ENCODE data around the gene ABHD5. TPM values are rescaled to one million over a fixed set of nuclear protein-coding genes. Genes with fewer than 3 reads are reported as not detected.

The ABHD5 gene
- total RNA-seq, 4 donors from 2014 or later: 18.6 to 43.7 (median 33.7) TPM

DNA sequence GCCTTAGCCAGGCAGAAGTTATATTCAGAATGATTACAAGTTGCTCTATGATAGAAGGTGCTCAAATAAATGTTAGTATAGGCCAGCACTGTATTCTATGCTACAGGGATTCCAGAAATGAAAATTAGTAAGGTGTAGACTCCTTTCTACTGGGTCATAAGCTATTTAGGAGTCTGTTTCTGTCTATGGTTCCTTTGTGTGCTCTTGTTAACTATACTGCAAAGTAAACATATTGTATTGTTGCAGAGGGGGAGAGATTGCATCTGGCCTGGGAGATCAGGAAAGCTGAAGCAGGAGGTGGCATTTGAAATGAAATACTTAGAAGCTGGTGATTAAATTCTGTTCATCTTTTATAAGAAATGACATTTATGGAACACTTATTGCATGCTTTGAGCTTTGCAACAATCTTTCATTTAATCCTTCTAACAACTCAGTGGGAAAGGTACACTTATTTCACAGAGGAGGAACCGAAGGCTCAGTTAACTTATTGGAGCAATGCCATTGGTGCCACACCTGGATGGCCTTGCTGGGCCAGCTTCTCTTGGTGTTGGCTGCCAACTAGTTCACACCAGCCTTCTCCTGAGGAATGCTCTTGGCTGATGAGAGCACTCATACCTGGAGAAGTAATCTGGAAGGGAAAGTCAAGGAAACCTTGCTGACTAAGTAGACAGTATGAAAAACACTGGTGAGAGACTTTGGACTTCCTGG, 39.1 kb downstream of the ABHD5 start:
- Histone ChIP-seq H3K27ac (no peak overlapping the region), H3K9me3 (no peaks in the 10 kb centered on the region), H3K4me3 (no peak overlapping the region), H3K36me3 (no peaks in the 10 kb centered on the region), H3K27me3 (no peaks in the 10 kb centered on the region), H3K4me1 (peaks cover 3 to 6% of the 10 kb centered on the region in 2 donors)
- intact Hi-C loops (cut with DNase I; ENCODE audit: low total_unique reads): no loop called here
- ATAC-seq (no peak), DNase-seq (no peak)
- TF ChIP-seq, protein P1, sequence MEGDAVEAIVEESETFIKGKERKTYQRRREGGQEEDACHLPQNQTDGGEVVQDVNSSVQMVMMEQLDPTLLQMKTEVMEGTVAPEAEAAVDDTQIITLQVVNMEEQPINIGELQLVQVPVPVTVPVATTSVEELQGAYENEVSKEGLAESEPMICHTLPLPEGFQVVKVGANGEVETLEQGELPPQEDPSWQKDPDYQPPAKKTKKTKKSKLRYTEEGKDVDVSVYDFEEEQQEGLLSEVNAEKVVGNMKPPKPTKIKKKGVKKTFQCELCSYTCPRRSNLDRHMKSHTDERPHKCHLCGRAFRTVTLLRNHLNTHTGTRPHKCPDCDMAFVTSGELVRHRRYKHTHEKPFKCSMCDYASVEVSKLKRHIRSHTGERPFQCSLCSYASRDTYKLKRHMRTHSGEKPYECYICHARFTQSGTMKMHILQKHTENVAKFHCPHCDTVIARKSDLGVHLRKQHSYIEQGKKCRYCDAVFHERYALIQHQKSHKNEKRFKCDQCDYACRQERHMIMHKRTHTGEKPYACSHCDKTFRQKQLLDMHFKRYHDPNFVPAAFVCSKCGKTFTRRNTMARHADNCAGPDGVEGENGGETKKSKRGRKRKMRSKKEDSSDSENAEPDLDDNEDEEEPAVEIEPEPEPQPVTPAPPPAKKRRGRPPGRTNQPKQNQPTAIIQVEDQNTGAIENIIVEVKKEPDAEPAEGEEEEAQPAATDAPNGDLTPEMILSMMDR (IDR thresholded peaks at IDR 0.05 in 4 of 5, conservative IDR thresholded peaks at IDR 0.05 in 1 of 5): no peak
- TF ChIP-seq POLR2A (IDR thresholded peaks at IDR 0.05): no peak
- in situ Hi-C loops (cut with MboI; ENCODE audit: low sequenced_read_pairs in 4 of 4): no loop called here

DNA sequence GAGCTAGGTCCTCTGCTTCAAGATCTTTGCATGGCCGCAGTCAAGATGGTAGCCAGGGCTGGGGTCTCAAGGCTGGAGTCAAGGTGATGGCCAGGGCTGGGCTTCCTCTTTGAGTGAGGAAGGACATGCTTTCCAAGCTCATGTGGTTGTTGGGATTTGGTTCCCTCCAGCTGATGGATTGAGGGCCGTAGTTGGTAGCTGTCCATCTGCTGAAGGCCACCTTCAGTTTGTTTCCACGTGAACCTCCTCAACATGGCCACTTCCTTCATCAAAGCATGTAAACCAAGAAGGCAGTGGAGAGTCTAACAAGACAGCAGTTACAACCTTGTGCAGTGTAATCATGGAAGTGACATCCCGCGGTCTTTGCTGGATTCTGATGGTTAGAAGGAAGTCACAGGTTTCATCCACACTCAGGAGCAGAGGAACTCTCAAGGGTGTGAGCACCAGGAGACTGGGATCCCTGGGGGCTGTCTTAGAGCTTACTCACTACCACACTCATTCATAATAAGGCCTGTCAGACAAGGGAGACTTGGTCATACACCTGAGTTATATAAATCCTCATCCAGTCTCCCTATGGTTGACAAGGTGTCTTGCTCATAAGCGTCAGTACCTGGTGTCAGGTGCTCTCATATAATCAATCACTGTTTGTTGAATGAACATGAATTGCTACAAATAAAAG, 42.1 kb downstream of the ABHD5 start:
- peaks cover 3 to 6% of the 10 kb centered on the region in 2 donors for H3K4me1 ChIP-seq
- no peak overlapping the region for H3K27ac ChIP-seq
- no peaks in the 10 kb centered on the region for H3K36me3 ChIP-seq
- DNase-seq (no peak), ATAC-seq (no peak)
- no peak overlapping the region for H3K4me3 ChIP-seq
- in situ Hi-C loops (cut with MboI; ENCODE audit: low sequenced_read_pairs in 4 of 4) (no loop called here), intact Hi-C loops (cut with DNase I; ENCODE audit: low total_unique reads) (no loop called here)
- H3K9me3 ChIP-seq: no peaks in the 10 kb centered on the region
- no peaks in the 10 kb centered on the region for H3K27me3 ChIP-seq
- no peak for TF ChIP-seq POLR2A (IDR thresholded peaks at IDR 0.05)
- TF ChIP-seq, protein P1 (IDR thresholded peaks at IDR 0.05 in 4 of 5, conservative IDR thresholded peaks at IDR 0.05 in 1 of 5): no peak

DNA sequence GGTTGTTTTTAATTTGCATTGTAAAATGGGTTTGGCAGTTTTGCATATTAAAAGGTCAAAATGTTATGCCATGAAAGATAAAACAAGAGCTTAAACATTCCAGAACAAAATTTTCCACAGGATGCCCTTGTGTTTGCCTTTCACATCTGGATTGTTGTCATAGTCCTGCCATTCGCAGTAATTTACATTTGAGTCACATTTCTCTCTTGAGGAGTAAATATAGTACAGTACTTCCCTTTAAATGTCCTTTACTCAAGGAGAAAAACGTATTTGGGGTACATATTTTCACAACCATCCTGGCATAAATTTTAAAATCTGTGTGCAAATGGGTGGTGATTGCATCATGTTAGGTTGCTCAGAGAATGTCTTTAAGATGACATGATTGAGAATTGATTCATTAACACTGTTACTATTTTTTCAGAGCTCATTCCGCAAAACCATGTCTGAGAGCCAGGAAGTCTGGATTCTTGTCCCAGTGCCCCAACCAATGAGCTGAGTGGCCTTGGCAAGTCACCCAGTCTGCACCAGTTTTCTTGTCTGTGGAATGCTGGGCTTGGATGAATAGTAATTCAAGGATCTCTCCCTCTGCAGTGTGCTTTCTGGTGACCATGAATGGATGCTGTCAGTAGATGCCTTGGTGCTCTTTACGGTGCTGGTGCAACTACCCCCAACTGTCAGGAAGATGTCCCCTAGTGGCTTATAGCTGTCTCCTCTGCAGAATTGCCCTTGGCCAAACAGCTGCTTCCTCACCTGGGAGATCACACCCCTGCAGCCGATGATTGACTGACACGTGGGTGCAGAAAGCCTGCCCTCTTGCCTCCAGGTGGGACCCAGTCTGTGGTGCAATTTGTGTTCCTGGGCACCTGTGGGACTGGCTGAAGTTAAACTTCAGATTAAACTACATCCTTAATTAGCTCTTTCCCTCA, 43.0 kb downstream of the ABHD5 start:
- Histone ChIP-seq H3K9me3 (no peaks in the 10 kb centered on the region), H3K27ac (no peak overlapping the region), H3K4me1 (peaks cover 3 to 6% of the 10 kb centered on the region in 2 donors), H3K27me3 (no peaks in the 10 kb centered on the region), H3K4me3 (no peak overlapping the region), H3K36me3 (no peaks in the 10 kb centered on the region)
- DNase-seq: no peak
- TF ChIP-seq POLR2A (IDR thresholded peaks at IDR 0.05): no peak
- in situ Hi-C loops (cut with MboI; ENCODE audit: low sequenced_read_pairs in 4 of 4): no loop called here
- intact Hi-C loops (cut with DNase I; ENCODE audit: low total_unique reads): no loop called here
- ATAC-seq: no peak

DNA sequence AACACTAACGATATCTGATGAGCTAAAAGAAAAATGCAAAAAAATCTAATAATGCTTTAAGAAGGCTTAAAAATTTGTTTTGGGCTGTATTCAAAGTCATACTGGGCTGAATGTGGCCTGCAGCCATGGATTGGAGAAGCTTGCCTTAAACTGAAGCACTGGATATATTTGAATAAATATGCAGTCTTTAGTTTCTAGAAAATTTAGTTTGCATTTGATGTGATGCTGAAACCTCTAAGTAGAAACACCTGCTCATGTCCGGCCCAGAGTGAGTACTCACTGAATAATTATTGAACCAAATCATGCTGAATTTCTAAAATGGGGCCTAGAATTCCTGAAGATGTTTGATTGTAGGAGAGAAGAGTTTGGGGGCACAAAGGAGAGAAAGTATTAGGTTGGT, 43.9 kb downstream of the ABHD5 start:
- Histone ChIP-seq H3K36me3 (no peaks in the 10 kb centered on the region), H3K27me3 (no peaks in the 10 kb centered on the region), H3K9me3 (no peaks in the 10 kb centered on the region), H3K27ac (no peak overlapping the region), H3K4me1 (peaks cover 3 to 6% of the 10 kb centered on the region in 2 donors), H3K4me3 (no peak overlapping the region)
- no peak for DNase-seq
- intact Hi-C loops (cut with DNase I; ENCODE audit: low total_unique reads) (no loop called here), in situ Hi-C loops (cut with MboI; ENCODE audit: low sequenced_read_pairs in 4 of 4) (no loop called here)
- TF ChIP-seq POLR2A (IDR thresholded peaks at IDR 0.05): no peak
- TF ChIP-seq, protein P1 (IDR thresholded peaks at IDR 0.05 in 4 of 5, conservative IDR thresholded peaks at IDR 0.05 in 1 of 5): no peak
- ATAC-seq: no peak

DNA sequence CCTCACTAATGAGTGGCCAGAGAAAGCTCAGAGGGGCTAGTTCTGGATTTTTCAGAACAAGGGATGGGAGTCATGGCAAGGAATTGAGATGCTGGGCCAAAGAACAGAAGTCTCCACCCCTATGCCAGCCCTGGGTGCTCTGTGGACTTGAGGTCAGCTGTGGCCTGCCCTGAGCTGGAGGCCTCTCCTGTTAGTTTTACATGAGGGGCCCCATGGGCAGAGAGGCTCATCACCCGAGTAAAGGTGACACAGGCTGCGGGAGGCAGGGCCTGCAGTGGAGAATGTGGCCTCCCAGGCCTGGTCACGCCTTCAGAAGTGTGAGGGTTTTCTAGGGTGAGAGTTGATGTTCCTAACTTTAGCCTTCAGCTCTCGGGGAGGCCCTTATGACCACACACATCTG, 44.9 kb downstream of the ABHD5 start:
- ATAC-seq: no peak
- DNase-seq: no peak
- Histone ChIP-seq H3K4me3 (no peak overlapping the region), H3K36me3 (no peaks in the 10 kb centered on the region), H3K4me1 (peaks cover 3 to 6% of the 10 kb centered on the region in 2 donors), H3K9me3 (no peaks in the 10 kb centered on the region), H3K27ac (no peak overlapping the region), H3K27me3 (no peaks in the 10 kb centered on the region)
- intact Hi-C loops (cut with DNase I; ENCODE audit: low total_unique reads) (no loop called here), in situ Hi-C loops (cut with MboI; ENCODE audit: low sequenced_read_pairs in 4 of 4) (no loop called here)
- no peak for TF ChIP-seq POLR2A (IDR thresholded peaks at IDR 0.05)
- TF ChIP-seq, protein P1 (IDR thresholded peaks at IDR 0.05 in 4 of 5, conservative IDR thresholded peaks at IDR 0.05 in 1 of 5): no peak
